ENCODE data around the gene LZTR1.
"Not testable (repeated sequence)": the region's sequence is repeated elsewhere in the genome, so short reads cannot be mapped to it uniquely, and the experiment has no call there.

The LZTR1 gene

DNA sequence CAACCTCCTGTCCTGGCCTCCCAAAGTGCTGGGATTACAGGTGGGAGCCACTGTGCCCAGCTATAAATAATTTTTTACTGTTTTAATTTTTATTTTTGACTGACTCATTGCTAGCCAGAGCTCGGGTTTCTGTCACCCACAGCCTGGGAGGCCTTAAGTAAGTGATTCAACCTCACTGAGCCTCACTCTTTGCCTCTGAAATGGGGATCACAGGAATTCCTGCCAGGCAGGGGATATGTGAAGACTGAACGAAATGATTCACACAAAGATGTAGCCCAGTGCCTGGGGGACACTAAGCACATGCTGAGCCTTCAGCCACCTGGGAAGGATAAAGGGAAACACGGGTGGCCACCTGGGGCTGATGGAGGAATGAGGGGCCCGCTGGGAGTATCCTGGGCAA lies 59.8 kb downstream of the LZTR1 start:
- DNase-seq, result no peak

DNA sequence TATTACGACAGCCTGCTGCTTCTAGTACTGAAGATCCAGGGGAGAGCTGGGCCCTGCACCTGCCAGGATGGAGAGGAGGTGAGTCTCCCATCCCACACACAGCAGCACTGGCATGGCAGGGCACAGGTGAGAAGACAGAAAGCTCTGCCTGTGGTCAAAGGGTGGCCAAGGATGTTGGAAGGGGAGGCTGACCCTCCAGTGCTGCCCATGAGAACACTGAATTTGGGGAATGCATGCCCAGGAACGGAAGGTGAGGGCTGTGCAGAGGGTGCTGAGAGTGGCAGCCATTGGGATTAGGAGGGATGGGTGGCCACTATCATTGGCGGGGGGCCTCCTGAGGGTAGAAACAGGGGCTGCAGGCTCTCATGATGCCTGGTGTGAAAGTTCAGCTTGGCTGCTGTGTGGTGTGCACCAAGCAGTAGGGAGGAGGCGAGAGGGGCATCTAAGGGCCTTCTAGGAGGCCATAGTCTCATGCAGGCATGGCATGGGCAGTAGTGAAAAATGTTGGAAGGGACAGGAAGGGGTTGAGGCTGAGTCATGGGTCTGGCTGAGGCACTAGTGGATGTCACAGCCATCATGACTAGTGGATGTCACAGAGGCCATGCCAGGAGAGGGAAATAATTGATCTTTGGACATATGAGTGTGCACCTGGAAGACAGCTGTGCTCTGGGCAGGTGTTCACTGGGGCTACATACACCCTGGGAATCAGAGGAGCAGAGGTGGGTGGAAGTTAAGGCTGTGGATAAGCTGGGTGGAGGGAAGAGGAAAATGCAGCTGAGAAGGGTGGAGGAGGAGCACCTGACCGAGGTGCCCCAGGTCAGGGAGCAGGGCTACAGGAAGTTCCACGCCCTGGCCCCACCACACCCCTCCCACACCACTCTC lies 61.1 kb downstream of the LZTR1 start:
- DNase-seq, result no peak

DNA sequence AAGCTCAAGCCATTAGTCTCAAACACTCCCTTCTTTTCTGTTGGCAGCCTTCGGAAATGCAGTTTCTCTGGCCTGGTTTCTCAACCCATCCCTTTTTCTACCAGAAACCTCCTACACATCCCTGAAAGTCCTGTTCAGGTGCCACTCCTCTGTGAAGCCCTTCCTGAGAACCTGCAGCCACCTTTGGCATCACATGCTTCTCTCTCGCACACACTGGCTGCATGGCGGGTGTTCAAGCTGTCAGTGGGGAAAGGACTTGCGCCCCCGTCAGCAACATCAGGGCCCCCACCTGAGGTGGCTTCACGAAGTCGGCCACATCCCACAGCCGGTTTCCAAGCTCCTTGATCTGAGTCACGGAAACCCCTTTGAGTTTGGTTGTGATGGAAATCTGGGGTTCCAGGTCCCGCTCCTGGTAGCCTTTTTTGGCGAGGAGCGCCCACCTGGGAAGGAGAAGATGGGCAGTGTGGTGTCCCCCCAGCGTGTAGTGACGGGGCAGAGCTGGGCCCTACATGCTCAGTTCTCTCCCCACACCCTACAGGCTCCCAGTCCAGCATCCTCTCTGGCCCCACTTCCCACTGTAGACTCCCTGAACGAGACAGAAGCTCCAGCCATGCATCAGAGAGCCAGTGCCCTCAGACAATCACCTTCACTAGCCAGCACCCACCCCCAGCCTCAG lies 61.9 kb downstream of the LZTR1 start:
- no peak for DNase-seq

DNA sequence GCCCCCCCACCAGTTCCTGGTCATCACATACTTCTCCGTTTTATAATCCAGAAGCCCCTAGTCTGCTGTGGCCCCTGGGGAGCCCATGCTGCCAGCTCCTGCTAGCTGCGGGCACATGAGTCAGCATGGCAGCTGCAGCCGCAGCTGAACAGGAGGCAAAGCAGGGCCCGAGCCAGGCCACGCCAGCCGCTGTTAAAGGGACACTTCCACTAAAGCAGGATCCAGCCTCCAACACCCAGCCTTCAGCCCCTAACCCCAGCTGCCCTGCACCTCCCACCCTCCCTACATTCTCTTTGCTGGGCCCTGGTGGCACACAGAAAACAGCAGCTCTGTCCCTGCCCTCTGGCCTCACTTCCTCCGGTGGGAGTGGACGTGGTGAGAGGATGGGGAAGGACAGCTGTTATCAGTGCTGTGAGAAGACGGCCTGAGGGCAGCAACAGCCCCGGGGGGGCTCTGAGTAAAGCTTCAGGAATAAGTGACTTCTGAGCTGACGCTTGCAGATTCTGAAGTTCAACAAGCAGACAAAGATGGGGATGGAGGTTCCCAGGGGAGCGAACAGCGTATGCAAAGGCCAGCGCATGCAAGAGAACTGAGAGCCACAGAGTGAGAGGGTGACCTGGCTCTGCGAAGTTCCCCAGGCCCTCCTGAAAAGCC lies 63.0 kb downstream of the LZTR1 start:
- DNase-seq, result no peak

DNA sequence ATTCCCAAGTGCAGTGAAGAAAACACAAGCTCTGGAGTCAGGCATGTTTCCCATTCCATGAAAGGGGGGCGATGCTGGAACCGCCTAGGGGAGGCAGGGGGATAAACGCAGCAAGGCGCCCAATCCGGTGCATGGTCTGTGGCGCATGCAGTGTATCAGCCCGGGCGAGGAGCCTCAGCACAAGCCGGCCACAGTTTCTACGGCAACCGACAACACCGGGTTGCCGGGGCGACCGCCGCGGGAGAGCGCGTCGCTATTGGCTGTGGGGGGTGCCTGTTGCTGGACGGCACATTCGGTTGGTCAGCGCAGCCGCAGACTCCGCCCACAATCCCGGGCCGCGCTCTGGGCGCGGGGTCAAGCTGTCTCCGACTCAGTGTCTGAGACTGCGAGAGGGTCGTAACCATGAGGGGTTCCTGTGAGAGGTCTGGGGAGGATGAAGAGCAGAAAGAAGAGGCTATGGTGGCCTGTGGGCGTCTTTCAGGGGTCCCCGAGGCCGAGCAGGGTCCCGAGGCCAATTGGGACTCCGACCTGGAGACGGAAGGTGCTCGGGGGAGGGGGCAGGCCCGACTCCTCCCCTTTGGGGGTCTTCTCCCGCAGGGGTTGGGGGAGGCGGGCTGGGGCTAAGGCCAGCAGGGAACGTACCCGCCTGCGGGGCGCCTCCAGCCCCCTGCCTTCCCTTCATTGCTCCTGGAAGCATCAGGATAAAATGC lies 63.6 kb downstream of the LZTR1 start, which contains the start of gene LRRC74B:
Gene LRRC74B, plus strand, starts transcription at position 362 of the 710 bp plus-strand sequence. Its CDS starts 41 bp downstream, at position 403.
- DNase-seq, result no peak

DNA sequence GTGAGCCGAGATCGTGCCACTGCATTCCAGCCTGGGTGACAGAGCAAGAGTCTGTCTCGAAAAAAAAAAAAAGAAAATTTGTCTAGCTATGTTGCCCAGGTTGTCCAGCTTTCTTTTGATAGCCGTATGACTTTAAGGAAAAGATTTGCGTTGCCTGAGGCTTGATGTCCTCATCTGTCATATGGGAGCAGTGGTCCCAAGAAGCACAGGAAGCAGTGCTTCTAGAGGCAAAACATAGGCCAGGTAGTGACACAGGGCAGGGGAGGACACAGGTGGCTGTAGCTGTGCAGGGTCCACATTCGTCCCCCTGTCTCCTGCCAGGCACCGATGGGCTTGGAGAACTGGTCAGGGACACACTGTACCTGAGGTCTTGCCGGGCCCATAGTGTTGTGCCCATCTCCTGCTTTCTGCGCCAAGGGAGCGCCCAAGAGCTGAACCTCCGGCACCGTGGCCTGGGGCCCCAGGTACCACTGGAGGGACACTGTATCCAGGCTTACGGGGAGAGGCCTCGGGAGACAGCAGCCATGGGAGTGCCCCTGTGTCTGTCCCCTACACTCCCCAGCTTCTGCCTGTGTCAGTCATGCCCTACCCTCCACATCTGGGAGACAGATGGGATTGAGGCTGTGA lies 65.1 kb downstream of the LZTR1 start:
- no peak for DNase-seq

DNA sequence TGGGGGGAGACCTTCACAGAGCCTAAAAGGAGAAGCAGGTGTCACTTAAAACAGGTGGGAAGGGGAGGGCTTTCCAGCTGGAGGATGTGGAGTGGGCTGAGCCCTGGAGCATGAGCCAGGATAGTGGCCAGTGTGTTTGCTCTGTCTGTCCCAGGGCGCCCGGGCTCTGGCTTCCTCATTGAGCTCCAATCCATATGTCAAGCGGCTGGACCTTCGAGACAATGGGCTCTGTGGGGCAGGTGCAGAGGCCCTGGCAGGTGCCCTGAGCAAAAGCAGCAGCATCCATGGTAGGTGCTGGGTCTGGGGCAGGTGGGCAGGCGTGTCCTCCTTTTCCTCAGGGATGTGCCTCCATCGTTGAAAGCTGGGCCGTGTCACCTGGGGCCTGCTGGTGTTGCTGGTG lies 65.6 kb downstream of the LZTR1 start:
- DNase-seq, result no peak

DNA sequence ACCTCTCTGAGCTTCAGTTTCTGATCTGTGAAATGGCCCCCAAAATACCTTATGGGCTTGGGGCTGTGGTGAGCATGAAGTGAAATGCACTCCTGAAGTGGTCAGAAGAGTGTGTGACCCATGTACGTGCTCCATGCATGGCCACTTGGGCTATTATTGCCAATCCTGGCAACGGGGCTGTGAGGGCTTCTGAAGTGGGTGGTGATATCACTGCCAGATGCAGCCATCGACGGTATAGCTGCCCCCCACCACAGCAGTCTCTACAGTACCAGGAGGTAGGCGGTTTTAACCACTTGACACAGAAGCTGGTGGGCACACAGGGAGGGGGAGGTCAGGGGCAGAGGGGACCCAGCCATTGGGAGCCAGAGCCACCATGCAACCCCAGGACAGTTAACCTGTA lies 66.4 kb downstream of the LZTR1 start:
- not testable (repeated sequence) for DNase-seq
